Activated CD8-positive, alpha-beta T cell treated with anti-CD3 and anti-CD28 coated beads for 36 hours (primary cell): ENCODE measurements around the gene PPIF. TPM values are rescaled to one million over a fixed set of nuclear protein-coding genes. Genes with fewer than 3 reads are reported as not detected.

ENCODE experiments used
- ATAC-seq: fragments of 200-7000 bp; cut with Tn5 transposase; one replicate; pipeline ENCODE4 v1.10.0; 2021; ENCODE audit warnings: mild to moderate bottlenecking, moderate library complexity
- CTCF ChIA-PET: fragments of 350-600 bp; sonication (Branson Sonifier 250); formaldehyde crosslinking; loops from one replicate; lab custom pipeline; 2021; ENCODE audit warnings: antibody characterized with exemption; lab: Charles Lee
- POLR2A ChIA-PET: fragments of 350-600 bp; sonication (Branson Sonifier 250); formaldehyde crosslinking; loops from one replicate; lab custom pipeline; 2021; ENCODE audit warnings: antibody characterized with exemption; lab: Charles Lee
- DNase-seq: peaks from one replicate; pipeline ENCODE4 v3.0.0-alpha.2; 2020
- H3K27ac Mint-ChIP-seq: one replicate; pipeline ENCODE4 v1.8.0; 2021; ENCODE audit warnings: mild to moderate bottlenecking, mixed read lengths
- H3K27me3 Mint-ChIP-seq: one replicate; pipeline ENCODE4 v1.8.0; 2021; ENCODE audit warnings: mixed read lengths
- H3K36me3 Mint-ChIP-seq: one replicate; pipeline ENCODE4 v1.8.0; 2021; ENCODE audit warnings: low read depth, mixed read lengths
- H3K4me1 Mint-ChIP-seq: one replicate; pipeline ENCODE4 v1.8.0; 2021; ENCODE audit warnings: low read depth, mixed read lengths
- H3K4me3 Mint-ChIP-seq: one replicate; pipeline ENCODE4 v1.8.0; 2021; ENCODE audit warnings: mild to moderate bottlenecking, moderate library complexity, mixed read lengths
- H3K9me3 Mint-ChIP-seq: one replicate; pipeline ENCODE4 v1.8.0; 2021; ENCODE audit warnings: mixed read lengths
- CTCF ChIP-seq: fragments of 200-600 bp; IDR thresholded peaks from one replicate; pipeline ENCODE4 v1.8.0; 2022; ENCODE audit warnings: antibody characterized with exemption, mild to moderate bottlenecking
- intact Hi-C: fragments of 100-400 bp; cut with micrococcal nuclease; formaldehyde crosslinking; loops from one replicate; pipeline ENCODE4 v1.10.0; 2022
- total RNA-seq, 2 experiments: library from RNA; stranded (reverse); gene quantifications; one replicate each; pipeline ENCODE4 v1.2.3, GENCODE V29; 2021

The PPIF gene
- total RNA-seq, 2 experiments from 2014 or later = 81.5 to 88.6 TPM

GRCh38 chr10:79385392-79385795, 38.1 kb downstream of the PPIF start:
- DNase-seq = no peak
- Mint-ChIP-seq H3K27ac (no peak overlapping the region), H3K36me3 (no peaks in the 10 kb centered on the region), H3K27me3 (no peaks in the 10 kb centered on the region), H3K9me3 (no peaks in the 10 kb centered on the region), H3K4me3 (no peak overlapping the region), H3K4me1 (peaks cover 4% of the 10 kb centered on the region)
- ATAC-seq = no peak
- POLR2A ChIA-PET = no interaction called here
- intact Hi-C loops = no loop called here
- TF ChIP-seq CTCF = no peak
- CTCF ChIA-PET = interaction anchor here (3.5 kb wide), 1 partner anchor 11 kb away, joined by 17 read pairs; no protein-coding TSS in a partner anchor

GRCh38 chr10:79385804-79386531, 38.7 kb downstream of the PPIF start:
- ChIA-PET CTCF (no interaction called here), POLR2A (no interaction called here)
- Mint-ChIP-seq H3K4me1 (peaks cover 7% of the 10 kb centered on the region), H3K27ac (no peak overlapping the region), H3K4me3 (no peak overlapping the region), H3K27me3 (no peaks in the 10 kb centered on the region), H3K36me3 (no peaks in the 10 kb centered on the region), H3K9me3 (no peaks in the 10 kb centered on the region)
- intact Hi-C loops = no loop called here
- no peak for TF ChIP-seq CTCF
- DNase-seq (no peak), ATAC-seq (no peak)

- intact Hi-C loops = no loop called here
- no peak for ATAC-seq
- Mint-ChIP-seq H3K27ac (no peak overlapping the region), H3K36me3 (no peaks in the 10 kb centered on the region), H3K9me3 (no peaks in the 10 kb centered on the region), H3K4me3 (no peak overlapping the region), H3K27me3 (no peaks in the 10 kb centered on the region), H3K4me1 (peaks cover 7% of the 10 kb centered on the region)
- ChIA-PET POLR2A (interaction anchor here (0.7 to 0.8 kb wide), 2 partner anchors 68 to 139 kb away, joined by 3 read pairs; no protein-coding TSS in a partner anchor), CTCF (interaction anchor here (1.6 kb wide), 1 partner anchor 101 kb away, joined by 4 read pairs; no protein-coding TSS in a partner anchor)
- no peak for DNase-seq
- TF ChIP-seq CTCF = no peak
Measured at GRCh38 chr10:79386637-79387465, 39.6 kb downstream of the PPIF start.

GRCh38 chr10:79387466-79387973, 40.3 kb downstream of the PPIF start:
- no peaks in the 10 kb centered on the region for H3K9me3 Mint-ChIP-seq
- intact Hi-C loops = no loop called here
- DNase-seq = no peak

More at GRCh38 chr10:79387466-79387973, 40.3 kb downstream of the PPIF start:
- CTCF ChIA-PET = interaction anchor here (1.6 kb wide), 1 partner anchor 100 kb away, joined by 4 read pairs; no protein-coding TSS in a partner anchor
- ATAC-seq = no peak
- Mint-ChIP-seq H3K27me3 (no peaks in the 10 kb centered on the region), H3K4me3 (no peak overlapping the region), H3K27ac (no peak overlapping the region), H3K4me1 (peaks cover 7% of the 10 kb centered on the region), H3K36me3 (no peaks in the 10 kb centered on the region)
- POLR2A ChIA-PET = interaction anchor here (0.7 to 0.8 kb wide), 2 partner anchors 68 to 139 kb away, joined by 3 read pairs; no protein-coding TSS in a partner anchor
- no peak for TF ChIP-seq CTCF
